Bronchial epithelial cell (primary cell): ENCODE data around the gene INTS3. TPM values are rescaled to one million over a fixed set of nuclear protein-coding genes. Genes with fewer than 3 reads are reported as not detected.

ENCODE experiments used
- DNase-seq: peaks from one replicate; pipeline ENCODE4 v3.0.0-alpha.2; 2010; ENCODE audit warnings: low read depth
- FAIRE-seq: peaks from 2 replicates; lab custom pipeline; 2011; peaks lifted over from hg19 to GRCh38; lab: Jason Lieb, UNC
- H3K27me3 ChIP-seq: 2 replicates; pipeline ENCODE4 v1.5.1; 2011; ENCODE audit warnings: low read length; ENCODE audit not compliant: control insufficient read depth, insufficient read depth
- H3K36me3 ChIP-seq: 2 replicates; pipeline ENCODE4 v1.5.1; 2011; ENCODE audit warnings: low read length; ENCODE audit not compliant: control insufficient read depth, insufficient read depth
- H3K4me3 ChIP-seq: 2 replicates; pipeline ENCODE4 v1.5.1; 2011; ENCODE audit warnings: mild to moderate bottlenecking, low read depth, low read length, control low read depth
- total RNA-seq: library from RNA; depleted of rRNA; stranded (reverse); fragments of >200 nt; gene quantifications from 2 replicates; pipeline ENCODE4 v1.2.1, GENCODE V29; 2014
- TF ChIP-seq, protein P1 (sequence below): IDR thresholded peaks from 2 replicates; pipeline ENCODE4 v1.5.1; 2011; ENCODE audit warnings: mild to moderate bottlenecking, moderate library complexity, low read length, control low read depth, inconsistent platforms; ENCODE audit not compliant: insufficient read depth, severe bottlenecking

INTS3 gene
- total RNA-seq, 1 donor from 2014 or later, result 12.6 TPM

DNA sequence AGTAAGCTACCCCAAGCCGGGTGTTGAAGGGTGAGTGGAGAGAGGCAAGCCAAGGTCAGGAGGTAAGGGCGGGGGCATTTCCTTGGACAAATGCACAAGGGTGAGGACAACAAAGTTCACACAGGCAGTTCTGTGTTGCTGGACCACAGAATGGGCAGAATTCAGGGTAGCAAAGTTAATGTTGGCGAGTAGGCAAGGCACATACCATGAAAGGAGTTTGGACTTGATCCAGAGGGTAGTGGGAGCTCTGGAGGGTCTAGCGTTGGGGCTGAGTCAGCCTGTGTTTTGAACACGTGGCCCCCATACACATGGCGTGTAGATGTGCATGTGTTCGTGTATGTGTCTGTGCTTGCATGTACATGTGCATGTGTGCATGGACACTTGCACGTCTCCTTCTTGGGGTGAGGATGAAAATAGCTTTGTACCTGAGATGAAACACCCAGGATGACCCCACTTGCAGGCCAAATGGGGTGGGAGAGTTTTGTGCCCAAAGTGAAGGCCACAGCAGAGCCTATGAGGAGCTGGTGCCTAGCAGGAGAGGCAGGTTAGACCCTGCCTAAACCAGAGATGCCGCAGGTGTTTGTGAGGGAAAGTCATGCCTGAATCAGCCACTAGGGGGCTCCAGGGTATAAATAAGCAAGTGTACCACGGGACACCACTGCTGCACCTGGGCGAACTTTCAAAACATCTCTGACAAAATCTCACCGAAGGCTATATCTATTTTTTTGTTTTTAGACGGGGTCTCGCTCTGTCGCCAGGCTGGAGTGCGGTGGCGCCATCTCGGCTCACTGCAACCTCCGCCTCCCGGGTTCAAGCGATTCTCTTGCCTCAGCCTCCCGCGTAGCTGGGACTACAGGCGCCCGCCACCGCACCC is 69.2 kb downstream of the INTS3 start:
- Histone ChIP-seq H3K27me3 (no peaks in the 10 kb centered on the region), H3K36me3 (no peaks in the 10 kb centered on the region), H3K4me3 (no peak overlapping the region)
- FAIRE-seq (peak; percentile 79), DNase-seq (peak; percentile 59)
- TF ChIP-seq, protein P1, sequence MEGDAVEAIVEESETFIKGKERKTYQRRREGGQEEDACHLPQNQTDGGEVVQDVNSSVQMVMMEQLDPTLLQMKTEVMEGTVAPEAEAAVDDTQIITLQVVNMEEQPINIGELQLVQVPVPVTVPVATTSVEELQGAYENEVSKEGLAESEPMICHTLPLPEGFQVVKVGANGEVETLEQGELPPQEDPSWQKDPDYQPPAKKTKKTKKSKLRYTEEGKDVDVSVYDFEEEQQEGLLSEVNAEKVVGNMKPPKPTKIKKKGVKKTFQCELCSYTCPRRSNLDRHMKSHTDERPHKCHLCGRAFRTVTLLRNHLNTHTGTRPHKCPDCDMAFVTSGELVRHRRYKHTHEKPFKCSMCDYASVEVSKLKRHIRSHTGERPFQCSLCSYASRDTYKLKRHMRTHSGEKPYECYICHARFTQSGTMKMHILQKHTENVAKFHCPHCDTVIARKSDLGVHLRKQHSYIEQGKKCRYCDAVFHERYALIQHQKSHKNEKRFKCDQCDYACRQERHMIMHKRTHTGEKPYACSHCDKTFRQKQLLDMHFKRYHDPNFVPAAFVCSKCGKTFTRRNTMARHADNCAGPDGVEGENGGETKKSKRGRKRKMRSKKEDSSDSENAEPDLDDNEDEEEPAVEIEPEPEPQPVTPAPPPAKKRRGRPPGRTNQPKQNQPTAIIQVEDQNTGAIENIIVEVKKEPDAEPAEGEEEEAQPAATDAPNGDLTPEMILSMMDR, result peak; percentile 85

DNA sequence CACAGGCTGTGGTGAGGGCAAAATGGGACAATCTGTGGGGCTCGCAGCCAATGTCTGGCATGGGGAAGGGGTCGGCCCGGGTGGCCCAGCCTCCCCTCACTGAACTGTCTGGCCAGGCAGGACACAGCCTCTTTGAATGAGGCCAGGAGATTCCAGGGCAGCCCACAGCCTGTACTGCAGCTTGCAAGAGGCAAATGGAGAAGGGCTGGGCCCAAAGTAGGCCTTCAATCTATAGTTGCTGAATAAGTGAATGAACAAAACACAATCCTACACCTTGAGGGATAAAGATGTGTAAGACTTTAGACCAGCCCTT is 70.6 kb downstream of the INTS3 start:
- no peak for DNase-seq
- no peak for FAIRE-seq
- TF ChIP-seq, protein P1, result no peak
- Histone ChIP-seq H3K36me3 (no peaks in the 10 kb centered on the region), H3K4me3 (no peak overlapping the region), H3K27me3 (no peaks in the 10 kb centered on the region)

DNA sequence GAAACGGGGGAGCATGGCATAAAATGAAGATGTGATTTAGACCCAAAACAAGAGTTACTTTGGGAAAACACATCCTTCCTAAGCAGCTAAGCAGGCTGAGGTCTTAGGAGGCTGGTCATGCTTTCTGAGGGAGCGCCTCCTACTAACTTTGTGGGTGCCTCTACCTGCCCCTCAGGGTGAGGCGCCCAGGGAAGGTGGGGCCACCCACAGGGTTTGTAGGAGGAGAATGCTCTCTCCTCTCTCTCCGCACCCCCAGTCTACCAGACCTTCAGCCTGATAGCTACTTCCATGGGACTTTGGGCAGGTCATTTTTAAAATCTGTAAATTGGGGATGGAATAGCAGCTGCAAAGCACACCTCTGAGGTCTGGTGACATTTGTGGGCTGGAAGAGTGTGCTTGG is 71.2 kb downstream of the INTS3 start:
- H3K27me3 ChIP-seq, result no peaks in the 10 kb centered on the region
- FAIRE-seq, result no peak
- H3K36me3 ChIP-seq, result no peaks in the 10 kb centered on the region
- no peak overlapping the region for H3K4me3 ChIP-seq
- no peak for DNase-seq
- TF ChIP-seq, protein P1, result no peak

DNA sequence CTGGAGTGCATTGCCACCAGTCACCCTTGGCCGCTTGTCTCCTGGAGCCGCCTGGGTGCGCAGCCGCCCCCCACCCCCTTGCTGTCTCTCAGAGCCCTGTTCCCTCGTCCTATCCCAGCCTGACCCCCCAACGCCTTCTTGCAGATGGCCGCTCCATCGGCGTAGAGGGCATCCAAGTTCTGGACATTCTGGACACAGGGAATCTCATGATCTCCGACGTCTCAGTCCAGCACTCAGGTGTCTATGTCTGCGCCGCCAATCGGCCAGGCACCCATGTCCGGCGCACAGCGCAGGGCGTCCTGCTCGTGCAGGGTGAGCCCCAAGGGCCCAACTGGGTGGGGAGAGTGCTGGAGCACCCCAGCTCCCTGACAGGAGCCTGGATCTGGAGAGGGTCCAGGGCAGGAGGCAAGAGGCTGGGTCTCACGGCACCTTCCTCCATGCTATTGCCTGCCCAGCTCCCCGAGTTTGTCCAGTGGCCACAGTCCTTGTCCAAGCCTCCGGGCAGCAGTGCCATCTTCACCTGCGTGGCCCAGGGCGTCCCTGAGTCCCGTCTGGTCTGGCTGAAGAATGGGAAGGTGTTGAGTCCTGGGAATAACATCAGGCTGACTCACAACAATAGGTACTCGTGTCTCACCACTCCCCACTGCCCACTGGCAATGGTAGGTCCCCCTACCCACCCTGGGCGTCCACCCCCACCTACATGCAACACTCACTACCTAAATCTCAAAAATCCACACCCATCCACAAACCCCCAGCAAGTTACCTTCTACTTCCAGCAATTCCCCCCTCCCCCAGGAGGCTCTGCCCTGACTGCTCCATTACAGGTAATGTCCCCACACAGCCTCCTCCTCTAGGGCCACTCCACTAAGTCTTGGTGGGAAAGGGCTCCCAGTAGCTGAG is 72.0 kb downstream of the INTS3 start:
- no peak overlapping the region for H3K4me3 ChIP-seq
- H3K27me3 ChIP-seq, result no peaks in the 10 kb centered on the region
- DNase-seq (no peak), FAIRE-seq (no peak)
- TF ChIP-seq, protein P1, result no peak
- H3K36me3 ChIP-seq, result no peaks in the 10 kb centered on the region

DNA sequence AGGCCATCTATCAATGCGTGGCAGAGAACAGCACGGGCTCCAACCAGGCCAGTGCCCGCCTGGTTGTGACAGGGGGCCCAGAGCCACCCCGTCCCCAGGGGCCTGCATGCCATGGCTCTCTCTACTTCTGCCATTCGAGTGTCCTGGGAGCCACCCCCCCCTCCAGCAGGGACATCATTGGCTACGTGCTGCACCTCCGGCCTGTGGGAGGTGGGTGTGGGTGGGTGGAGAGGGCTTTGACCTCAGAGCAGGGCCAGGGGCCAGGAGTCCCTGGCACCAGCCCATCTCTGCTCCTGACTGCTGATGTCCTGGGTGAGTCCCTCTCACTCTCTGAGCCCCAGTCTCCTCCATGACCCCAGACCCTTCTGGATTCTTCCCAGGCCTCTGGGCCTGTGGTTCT is 72.7 kb downstream of the INTS3 start:
- Histone ChIP-seq H3K36me3 (no peaks in the 10 kb centered on the region), H3K4me3 (no peak overlapping the region), H3K27me3 (no peaks in the 10 kb centered on the region)
- TF ChIP-seq, protein P1, result no peak
- no peak for DNase-seq
- FAIRE-seq, result no peak
